Amniotic stem cell (primary cell): ENCODE results near the gene WDR73.

Source experiments
- DNase-seq: peaks from one replicate; lab custom pipeline; 2025; lab: John Stamatoyannopoulos, UW

WDR73 gene

DNA sequence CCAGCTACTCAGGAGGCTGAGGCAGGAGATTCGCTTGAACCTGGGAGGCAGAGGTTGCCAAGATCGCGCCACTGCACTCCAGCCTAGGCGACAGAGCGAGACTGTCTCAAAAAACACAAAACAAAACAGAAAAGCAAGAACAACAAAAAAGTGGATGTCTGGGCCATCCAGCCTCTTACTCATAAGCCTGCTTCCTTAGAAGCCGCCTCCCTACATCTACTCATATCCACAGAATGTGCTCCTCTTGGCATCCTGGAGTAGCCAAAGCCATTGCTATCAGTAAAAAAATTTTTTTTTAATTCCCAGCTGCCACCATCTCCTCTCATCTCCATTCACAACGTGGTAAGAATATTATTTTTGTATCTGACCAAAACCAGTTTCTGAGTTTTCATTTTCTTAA, 42.5 kb downstream of the WDR73 start:
- no peak for DNase-seq

DNA sequence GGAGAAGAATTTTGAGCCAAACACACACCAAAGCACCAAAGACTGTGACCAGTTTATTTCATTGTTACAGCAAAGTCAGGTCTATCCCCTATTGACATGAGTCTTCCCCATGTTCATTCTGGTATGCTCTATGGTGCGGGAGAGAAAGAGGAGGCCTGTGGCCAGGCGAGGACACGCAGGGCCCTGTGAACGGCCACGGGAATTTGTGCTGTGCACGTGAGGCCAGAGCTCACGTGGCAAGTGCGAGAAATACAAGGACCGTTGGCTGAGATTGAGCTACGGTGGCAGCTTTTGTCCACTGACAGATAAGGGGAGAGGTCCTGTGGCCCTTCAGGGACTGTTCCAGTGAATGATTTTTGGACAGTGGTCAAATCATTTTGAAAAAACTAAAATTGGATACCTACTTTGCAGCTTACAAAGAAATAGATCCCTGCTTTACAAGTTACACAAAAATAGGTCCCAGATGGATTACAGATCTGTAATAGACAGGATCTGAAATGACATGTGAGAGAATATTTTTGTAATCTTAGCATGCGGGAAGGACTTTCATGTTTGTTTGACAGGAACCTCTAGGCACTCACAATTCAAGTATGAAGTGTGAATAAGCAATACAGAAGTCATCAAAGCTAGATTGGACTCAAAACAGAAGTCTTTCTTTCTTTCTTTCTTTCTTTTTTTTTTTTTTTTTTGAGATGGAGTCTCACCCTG, 44.1 kb downstream of the WDR73 start:
- no peak for DNase-seq

GRCh38 chr15:84608707-84609284, 45.3 kb downstream of the WDR73 start:
- DNase-seq, result no peak

DNA sequence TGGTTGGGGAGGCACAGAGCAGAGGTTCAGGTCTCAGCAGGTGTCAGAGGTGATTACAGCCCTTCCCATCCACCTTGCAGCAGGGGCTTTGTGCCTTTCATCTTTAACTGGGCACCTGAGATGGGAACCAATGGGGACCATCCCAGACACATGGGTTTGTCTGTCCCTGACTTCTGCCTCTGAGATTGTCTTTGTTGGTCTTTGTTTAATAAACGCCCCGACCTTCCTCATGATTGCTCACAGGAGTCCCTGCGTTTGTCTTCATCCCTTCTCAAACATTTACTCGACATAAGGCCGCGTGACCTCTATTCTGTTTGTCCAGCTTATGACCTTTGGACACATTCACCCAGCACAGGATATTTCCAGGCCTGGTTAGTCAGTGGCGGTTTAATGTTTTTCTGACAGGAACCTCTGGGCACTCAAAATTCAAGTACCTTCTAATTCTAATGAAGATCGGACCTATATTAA, 47.4 kb downstream of the WDR73 start:
- no peak for DNase-seq

GRCh38 chr15:84605554-84605882, 48.6 kb downstream of the WDR73 start:
- DNase-seq, result no peak

DNA sequence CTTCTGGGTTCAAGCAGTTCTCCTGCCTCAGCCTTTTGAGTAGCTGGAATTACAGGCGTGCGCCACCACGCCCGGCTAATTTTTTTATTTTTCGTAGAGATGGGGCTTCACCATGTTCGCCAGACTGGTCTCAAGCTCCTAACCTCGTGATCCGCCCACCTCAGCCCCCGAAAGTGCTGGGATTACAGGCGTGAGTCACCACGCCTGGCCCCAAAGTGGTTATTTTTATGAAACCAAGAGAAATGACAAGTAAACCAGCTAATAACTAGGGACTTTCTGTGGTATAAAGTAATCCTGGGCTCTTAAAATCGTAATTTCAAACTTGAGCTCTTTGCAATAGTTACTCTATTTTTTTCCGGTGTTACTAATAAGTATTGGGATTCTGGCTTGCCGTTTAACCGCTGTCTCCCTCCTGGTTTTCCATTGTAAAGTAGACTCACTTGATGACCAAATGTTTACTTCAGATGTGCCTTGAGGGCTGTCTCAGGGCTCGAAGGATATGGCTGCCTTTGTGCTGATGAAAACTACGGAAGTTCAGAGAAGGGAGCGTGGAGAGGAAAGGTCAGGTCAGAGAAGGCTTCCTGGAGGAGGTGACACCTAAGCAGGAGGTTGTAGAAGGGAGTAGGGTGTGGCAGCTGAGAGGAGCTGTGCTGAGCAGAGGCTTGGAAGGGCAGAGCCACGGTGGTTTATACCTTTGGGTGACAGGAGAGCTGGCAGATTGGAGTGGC, 49.1 kb downstream of the WDR73 start:
- no peak for DNase-seq

DNA sequence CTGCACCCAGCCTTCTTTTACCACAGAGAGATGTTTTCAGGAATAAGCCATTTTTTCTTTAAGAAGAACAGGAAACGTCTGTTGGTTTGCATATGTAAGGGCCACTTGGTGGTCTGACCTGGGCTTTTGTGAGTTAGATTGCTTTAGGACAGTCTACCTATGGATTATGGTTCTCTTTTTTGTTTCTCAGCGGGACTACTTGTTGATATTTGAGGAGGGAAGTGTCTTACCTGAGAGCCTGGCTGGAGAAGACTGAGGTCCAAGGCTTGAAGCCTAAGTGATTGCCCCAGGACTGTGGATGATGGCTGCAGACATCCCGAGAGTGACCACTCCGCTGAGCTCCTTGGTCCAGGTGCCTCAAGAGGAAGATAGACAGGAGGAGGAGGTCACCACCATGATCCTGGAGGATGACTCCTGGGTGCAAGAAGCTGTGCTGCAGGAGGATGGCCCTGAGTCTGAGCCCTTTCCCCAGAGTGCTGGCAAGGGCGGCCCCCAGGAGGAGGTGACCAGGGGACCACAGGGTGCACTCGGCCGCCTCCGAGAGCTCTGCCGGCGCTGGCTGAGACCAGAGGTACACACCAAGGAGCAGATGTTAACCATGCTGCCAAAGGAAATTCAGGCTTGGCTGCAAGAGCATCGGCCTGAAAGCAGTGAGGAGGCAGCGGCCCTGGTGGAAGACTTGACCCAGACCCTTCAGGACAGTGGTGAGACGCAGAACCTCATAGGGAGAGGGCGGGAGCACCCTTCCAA, 50.3 kb downstream of the WDR73 start:
- DNase-seq, result no peak

DNA sequence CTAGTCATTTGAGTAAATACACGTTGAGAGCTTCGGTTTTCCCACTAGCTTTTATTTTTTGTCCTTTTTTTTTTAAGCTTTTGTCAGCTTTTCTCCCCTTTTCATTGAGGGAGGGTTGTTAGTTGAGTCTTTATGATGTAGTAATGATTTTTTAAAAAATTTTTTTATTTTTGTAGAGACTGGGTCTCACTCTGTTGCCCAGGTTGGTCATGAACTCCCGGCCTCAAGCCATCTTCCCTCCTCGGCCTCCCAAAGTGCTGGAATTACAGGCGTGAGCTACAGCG, 52.6 kb downstream of the WDR73 start:
- no peak for DNase-seq

DNA sequence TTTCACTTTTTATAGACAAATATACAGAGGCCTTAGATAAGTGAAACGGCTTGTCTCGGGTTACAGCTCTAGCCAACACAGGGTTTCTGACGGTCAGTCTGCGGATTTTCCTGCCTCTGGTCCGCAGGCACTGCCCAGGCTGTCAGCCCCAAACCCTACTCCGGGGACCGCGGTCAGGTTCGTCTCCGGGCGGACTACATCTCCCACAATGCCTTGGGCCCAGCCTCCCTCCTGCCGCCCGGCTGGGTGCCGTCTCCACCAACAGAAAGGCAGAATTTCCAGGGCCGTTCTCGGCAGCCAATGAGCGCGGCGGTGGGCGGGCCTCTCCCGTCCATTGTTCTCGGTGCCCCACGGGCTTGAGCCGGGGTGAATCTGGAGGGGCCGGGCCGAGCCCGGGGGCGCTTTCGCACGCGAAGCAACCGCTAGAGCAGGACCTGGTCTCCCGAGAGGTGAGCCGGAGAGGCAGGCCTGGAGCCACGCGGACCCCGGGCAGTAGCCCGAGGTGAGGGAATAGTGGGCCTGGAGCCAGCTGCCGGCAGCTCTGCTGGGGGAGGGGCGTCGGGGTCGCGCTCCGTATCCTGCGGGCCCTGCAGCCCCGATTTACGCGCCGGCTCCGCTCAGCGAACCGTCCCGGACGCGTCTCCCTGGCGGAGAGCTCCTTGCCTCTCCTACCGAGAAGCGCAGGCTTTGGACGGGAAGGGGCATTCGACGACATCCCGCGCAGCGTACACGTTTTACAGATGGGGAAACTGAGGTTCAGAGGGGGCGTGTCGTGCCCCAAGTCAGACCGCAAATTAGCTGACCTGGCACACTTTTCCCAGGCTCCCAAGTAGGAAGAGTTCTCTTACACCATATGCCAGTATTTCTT, 53.2 kb downstream of the WDR73 start, which contains the start of gene ZSCAN2:
TSS of gene ZSCAN2 (plus strand) at position 323 of the 868 bp plus-strand sequence. CDS start 2,919 bp downstream, outside the sequence.
- peak; percentile 96 for DNase-seq

- peak; percentile 77 for DNase-seq
Measured at GRCh38 chr15:84600331-84600686, 53.8 kb downstream of the WDR73 start.

DNA sequence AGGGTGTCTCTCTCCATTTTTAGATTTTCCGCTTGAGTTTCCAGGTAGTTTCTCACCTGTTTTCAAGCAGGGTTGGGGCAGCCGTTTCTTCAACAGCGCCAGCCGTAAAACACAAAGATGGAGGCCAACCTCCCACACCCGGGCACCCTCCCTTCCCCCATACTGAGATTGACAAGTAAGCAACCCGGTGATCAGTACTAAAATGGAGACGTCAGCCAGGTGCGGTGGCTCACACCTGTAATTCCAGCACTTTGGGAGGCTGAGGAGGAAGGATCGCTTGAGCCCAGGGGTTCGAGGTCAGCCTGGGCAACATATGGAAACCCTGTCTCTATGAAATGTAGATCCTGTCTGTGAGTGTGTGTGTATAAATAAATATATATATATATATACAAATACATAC, 54.2 kb downstream of the WDR73 start:
- no peak for DNase-seq

- no peak for DNase-seq
Measured at GRCh38 chr15:84598993-84599392, 55.1 kb downstream of the WDR73 start.

DNA sequence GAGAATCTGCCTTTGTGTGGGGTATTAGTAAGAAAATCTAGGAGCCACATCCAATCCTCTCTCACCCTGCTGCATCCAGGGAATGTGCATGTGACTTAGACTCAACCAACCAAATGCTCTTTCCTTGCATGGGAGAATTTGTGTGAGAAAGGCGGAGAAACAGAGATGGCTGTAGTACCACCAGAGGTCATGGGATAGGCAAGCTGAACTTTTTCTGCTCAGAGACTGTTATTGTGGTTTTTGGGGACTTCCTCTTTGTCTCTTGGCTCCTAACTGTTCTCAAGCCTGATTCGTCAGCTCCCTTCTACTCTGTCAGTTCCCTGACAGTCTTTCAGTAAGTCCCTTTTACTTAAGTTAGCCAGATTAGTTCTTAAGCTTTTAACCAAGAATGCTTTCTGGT, 55.8 kb downstream of the WDR73 start:
- DNase-seq, result no peak

DNA sequence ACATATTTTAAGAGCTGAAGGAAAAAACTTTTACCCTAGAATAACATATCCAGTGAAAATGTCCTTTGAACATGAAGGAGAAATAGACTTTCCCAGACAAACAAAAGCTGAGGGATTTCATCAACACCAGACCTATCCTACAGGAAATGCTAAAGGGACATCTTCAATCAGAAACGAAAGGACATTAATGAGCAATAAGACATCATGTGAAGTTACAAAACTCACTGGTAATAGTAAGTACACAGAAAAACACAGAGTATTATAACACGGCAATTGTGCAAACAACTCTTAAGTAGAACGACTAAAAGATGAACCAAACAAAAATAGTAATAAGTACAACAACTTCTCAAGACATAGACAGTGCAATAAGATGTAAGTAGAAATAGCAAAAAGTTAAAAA, 56.8 kb downstream of the WDR73 start:
- DNase-seq, result no peak

- DNase-seq, result no peak
Measured at GRCh38 chr15:84595660-84596059, 58.4 kb downstream of the WDR73 start.

- no peak for DNase-seq
Measured at GRCh38 chr15:84594617-84595290, 59.3 kb downstream of the WDR73 start.

DNA sequence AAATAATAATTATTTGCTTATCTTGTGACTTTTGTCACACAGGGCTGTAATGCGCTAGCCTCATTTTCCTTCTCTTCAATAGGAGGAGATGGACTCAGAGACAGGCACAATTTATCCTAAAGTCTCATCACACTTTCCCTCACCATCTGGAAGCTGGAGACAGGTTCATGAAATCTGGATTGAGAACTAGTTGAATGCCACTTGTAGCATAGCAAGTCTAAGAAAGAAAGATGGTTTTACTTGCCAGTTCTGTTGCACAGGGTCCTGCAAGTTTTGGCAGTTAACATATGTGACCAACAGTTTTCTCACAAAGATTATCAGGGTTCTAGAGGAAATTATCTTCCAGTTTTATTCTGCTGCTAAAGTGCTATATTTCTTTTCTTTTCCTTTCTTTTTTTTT, 62.3 kb downstream of the WDR73 start:
- no peak for DNase-seq

DNA sequence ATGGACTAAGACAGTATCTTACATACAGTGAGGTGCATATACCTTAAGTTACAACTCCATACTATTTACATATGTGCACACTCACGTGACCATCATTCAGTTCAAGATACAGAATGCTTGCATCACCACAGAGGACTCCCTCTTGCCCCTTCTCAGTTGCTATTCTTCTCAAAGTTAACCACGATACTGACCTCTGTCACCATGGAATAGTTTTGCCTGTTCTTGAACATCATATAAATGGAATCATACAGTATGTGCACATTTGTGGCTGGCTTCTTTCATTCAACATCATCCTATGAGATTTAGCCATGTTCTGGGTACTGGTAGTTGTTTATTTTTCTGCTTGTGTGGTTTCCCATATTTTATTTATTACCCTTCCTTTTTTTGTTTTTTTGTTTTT, 63.7 kb downstream of the WDR73 start:
- DNase-seq, result no peak
